ENCODE results near the gene MBOAT2. TPM values are rescaled to one million over a fixed set of nuclear protein-coding genes. Genes with fewer than 3 reads are reported as not detected.
A peak's percentile ranks its signal among the peaks of the same experiment; 100 is the strongest.

The MBOAT2 gene
- total RNA-seq, 1 donor from 2014 or later: 48.5 TPM

DNA sequence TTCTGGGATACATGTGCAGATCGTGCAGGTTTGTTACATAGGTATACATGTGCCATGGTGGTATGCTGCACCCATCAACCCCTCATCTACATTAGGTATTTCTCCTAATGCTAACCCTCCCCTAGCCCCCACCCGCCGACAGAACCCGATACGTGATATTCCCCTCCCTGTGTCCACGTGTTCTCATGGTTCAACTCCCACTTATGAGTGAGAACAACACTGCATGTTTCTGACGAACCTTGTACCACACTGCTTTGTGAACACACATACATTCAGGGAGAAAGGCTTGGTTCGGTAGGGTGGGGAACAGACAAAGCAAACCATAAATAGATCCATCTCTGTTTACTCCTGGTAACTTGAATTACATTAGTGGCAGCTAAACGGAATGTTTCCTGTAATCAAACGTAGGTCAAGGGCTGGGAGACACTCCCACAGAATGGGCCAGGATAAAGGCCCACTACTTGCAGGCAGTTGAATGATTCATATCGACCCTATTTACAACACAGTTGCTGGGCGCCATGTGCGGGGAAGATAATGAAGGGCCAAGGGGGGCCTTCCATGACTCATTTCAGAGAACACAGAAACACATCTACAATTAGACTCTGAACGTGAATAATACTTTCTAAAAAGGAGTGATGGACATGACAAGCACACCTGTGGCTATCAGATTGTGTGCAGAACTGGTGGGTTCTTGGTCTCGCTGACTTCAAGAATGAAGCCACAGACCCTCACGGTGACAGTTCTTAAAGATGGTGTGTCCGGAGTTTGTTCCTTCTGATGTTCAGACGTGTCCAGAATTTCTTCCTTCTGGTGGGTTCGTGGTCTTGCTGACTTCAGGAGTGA lies 109.3 kb downstream of the MBOAT2 start:
- no peak for DNase-seq

DNA sequence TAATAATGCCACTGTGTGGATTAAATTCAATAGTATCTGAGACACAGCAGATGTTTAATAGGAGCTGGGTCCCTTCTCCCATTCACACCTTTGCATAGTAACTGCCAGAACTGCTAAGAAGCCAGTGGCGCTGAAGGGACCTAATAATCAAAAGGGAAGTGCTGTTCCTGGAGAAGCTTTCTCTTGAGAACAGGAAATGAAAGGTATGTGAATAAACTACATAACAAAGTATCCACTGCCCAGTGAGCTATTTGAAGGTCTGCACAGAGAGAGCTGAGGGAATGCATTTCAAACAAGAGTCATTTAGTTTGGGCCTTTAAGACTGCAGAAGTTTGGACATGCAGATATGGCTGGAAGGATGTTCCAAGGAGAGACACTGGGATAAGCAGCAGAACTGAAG lies 110.0 kb downstream of the MBOAT2 start:
- DNase-seq: no peak

DNA sequence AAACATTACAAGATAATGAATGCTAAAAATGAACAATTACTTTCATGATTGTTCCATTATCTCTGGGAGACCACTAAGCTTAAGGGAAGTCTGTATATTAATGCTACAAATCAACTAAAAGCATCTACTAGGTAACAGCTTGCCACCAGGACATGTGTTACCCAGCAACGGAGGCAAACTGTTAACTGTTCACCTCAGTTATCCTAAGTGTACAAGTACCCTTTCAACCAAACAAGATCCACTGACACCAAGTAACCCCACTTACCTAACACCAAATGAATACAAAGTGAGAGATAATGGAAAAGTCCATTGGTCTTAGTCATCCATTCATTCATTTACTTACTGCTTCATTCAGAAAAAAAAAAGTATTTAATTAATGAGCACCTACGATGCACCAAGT lies 111.4 kb downstream of the MBOAT2 start:
- DNase-seq: no peak

DNA sequence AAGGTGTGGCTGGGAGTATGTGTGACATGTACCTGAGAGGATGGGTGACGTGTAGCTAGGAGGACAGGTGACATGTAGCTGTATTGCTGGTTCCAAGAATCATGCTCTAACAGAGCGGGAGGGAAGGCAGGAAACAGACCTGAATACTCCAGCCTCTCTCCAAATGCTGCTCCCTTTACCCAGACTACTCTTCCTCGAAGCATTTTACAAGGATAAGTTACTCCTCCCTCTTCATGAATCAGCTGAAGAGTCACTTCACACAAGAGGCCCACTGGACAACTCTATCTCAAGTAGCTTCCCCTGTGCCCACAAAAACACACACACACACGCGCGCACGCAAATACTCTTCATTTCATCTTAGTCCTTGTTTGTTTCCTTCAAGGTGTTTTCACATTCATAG lies 113.5 kb downstream of the MBOAT2 start:
- no peak for DNase-seq

DNA sequence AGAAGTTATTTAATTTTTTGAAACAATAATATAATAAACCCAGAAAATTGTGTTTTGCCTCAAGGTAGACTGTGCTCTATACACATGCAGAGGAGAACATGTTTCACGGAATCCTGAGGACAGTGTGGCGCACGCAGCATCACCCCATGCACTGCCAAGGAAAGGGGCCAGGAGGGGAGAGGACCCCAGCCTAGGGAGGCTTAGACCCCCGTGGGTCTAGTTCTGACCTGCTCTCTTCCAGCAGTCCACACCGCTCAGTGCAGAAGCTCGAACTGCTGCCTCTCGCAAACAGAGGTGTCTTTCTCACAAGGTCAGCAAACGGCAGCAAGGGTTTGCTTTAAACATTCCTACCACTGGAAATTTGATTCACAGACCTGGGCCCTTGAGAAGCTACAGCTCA lies 114.5 kb downstream of the MBOAT2 start:
- DNase-seq: no peak

DNA sequence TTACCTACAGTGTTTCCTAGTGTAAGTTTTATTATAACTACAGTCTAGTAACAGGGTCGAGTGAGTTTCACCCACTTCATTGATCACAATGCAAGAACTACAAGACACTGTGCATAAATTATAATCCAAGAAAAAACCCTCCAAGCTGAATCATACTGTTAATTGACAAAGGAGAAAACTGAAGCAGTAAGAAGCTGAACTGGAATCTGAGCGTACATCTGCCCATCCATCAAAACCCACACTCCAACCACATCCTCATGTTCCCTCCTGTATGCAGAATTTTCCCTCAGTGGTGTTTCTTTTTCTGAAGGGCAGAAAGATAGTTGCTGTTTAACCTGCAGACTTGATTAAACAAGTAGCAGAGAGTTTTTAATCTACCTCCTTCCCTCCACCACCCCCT lies 116.6 kb downstream of the MBOAT2 start:
- DNase-seq: no peak

DNA sequence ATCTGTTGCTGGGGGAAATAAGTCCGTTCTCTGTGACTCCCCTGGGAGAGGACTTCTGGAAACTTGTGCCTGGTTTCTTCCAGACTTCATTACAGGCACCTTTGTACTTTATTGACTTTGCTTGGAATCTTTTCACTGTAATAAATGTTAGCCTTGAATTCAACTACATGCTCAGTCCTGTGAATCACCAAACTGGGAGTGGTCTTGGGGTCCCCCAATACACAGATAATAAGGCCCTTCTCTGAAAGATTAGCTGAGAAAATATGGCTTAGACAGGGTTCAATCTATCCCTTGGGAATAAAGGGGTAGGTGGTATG lies 117.3 kb downstream of the MBOAT2 start:
- no peak for DNase-seq

DNA sequence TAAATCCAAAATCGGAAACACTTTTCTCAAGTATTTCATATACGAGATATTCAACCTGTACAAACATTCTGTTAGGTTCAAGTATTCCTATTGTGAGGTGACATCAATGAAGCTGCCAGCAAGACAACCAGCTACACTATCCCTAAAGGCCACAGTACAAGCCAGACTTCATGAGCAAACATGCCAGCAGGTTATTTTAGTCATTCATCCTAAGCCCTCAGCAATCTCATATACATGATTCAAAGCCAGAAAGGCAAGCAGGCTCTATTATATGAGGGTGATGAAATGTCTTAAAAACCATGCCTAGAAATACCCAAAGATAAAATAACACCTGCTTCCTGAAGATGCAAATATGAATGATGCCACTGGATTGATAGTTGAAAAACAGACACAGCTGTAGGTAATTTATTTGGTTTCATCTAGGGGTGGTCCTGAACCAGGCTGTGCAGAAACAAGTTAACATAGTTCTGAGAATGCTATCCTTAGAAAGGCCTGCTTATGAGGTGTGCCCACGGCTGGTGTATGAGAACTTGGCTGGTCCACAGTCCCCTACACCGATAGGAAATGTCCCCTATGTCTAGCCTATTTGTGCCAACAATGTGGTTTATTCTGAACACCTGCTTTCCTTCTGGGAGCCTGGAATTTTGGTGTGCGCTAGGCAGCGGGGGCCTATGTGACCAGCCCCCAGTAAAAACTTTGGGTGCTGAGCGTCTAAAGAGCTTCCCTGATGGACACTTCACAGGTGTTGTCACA lies 117.9 kb downstream of the MBOAT2 start:
- peak; percentile 35 for DNase-seq

DNA sequence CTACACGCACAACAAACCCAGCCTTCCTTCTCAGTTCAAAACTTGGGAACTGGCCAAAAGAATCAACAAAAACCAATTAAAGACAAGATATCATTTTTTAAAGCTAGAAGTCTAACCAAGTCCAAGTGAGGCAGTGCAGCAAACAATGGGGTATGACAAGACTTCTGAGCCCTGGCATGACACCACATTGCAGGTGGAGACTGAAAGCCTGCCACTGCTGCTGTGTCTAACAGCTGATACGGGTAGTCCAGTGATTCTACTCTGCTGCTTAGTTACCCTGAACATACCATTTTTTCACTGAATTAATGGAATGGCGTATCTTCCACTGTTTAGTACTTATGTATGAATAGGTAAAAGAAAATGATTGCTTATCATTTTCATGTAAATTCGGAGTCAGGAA lies 118.7 kb downstream of the MBOAT2 start:
- peak; percentile 45 for DNase-seq

DNA sequence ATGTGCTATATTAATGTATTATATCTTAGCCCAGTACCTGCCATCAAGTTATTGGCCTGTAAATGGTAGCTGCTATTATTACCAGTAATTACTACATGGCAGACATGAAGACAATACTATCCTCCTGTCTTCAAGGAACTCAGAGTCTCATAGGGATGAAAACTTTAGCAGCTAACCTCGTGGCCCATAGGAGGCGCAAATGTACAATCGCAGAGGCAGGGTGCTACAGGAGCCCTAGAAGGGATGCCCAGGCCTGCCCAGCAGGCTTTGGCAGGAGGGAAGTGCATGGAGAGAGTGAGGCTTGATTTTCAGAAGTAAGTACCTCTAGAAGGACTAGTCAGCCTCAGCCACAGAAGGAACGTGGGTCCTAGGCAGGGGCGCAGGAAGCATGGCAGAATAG lies 121.4 kb downstream of the MBOAT2 start:
- DNase-seq: no peak

DNA sequence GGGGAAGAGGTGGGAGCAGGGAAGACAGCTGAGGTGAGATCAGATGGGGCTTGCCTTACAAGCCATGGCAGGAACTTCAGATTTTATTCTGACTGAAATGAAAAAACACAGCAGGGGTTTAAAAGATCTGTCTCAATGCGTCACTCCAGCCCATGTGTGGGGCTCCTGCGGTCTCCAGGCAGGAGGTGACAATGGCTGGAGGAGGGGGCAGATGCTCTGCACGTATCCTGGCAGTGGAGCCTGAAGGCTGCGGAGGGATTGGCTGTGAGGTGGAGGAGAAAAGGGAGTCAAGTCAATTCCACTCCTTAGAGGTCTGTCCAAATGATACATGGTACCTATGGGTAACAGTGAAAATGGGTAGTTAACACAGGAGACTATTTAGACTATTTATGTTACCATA lies 125.6 kb downstream of the MBOAT2 start:
- no peak for DNase-seq

DNA sequence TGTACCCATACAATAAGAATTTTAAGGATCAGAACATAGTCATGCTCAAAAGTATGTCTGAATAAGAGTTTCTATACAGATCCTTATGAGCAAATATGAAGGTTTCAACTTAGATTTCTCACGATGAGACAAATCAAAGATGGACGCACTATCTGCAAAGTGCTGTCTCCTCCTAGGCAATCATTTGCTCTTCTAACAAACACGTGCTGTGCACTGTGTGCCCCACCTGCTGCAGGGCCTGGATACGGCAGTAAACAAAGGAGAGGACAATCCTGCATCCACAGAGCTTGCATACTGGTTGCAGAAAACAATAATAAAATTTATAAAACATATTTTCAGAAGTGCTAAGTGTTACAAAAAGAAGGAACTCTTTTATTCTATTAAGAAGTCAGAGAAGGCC lies 126.2 kb downstream of the MBOAT2 start:
- no peak for DNase-seq

DNA sequence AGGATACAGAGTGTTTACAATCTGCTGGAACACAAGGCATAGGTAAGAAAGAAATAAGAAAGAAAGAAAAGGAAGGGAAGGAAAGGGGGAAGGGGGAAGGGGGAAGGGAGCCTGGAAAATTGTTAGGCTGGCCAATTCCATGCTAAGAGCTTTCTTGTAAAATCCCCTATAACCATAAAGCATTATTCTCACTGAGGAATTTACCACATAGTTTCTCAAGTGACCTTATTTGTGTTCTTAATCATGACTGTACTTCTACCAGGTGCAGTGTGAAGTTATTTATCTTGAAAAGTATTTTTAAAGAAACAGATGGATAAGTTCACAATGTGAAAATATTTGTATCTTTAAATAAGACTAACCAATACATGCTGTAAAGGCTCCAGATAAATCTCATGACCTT lies 126.9 kb downstream of the MBOAT2 start:
- DNase-seq: no peak

DNA sequence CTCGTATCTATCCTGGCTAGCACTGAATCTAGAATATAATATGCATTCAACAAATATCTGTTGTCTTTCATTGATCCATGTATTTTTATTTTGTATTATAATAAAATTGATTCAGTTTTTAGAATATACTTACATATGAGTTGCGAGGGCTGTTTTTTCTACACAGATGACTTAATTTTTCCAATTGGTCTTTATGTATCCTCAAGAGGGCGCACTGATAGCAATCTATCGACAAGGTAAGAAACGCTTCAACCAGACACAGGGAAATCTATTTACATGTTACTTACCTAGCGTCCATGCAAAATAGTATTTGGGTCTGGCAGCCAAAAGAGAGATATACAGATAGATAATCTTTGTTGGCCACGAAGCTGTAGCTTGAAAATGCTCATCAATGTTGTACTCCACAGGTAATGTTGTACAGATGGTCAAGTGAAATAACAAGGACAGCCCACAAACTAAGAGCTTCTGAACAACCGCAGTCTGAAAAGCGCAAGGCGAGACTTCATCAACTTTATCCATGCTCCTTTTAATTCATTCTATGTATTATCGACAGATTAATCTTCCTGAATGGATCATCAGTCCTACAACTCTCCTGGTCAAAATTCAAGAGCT lies 130.6 kb downstream of the MBOAT2 start:
- DNase-seq: peak; percentile 68

DNA sequence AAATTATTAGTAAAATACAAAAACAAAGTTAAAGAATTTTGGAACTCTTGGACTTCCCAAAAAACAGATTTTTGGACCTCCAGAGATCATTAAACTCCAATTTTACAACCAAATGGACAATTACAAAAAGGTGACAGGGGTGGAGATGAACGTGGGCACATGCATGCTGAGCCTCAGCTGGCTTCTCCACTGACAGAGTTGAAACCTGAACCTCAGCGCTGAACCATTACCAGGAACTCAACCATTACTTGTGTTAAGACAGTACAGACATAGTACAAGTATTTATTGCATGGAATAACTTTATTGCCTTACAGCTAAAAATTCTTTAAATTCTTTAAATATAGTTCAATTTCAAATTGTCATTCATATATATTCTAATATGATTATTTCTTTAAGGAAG lies 133.0 kb downstream of the MBOAT2 start:
- peak; percentile 43 for DNase-seq

DNA sequence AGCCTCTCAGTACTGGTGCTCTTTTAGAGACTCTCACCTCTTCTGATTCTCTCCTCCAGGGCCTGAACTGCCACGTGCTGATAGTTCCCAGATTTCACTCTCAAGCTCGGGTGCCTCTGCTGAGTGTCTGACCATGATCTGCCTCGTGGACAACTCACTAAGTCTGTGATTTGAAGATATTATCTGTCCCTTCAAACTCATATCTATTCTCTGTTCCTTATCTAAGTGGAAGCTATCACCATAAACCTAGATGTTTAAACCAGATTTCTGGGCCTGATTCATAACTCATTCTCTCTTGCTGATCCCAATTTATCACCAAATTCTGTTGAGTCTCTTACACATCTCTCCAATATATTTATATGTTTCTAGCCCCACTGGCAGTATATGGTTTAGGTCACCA lies 136.1 kb downstream of the MBOAT2 start:
- no peak for DNase-seq

DNA sequence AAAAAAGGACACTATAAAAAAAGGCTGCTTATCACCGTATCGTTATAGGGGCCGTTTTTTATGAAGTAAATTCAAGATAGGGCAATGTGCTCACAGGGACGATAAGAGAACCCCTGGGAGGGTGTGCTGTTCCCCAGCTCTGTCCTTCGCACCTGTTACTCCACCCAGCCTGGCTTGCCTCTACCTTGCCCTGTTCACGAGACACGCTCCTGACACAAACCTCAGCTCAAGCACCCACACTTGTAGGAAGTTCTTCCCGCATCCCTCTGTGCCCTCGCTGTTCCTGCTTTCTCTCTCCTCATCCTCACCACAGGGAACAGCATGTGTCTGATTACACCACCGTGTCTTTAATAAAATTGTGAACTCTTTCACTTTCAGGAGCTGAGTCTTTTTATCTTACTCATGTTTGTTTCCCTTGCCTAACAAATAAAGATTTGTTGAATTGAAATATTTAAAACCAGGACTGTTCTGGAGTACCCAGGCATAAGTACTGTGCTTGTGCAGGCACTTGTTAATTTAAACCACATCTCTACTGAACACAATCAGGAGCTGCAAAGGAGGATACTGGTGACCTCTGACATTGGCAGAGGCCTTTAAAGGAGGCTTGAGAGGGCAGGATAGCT lies 140.0 kb downstream of the MBOAT2 start:
- DNase-seq: no peak

DNA sequence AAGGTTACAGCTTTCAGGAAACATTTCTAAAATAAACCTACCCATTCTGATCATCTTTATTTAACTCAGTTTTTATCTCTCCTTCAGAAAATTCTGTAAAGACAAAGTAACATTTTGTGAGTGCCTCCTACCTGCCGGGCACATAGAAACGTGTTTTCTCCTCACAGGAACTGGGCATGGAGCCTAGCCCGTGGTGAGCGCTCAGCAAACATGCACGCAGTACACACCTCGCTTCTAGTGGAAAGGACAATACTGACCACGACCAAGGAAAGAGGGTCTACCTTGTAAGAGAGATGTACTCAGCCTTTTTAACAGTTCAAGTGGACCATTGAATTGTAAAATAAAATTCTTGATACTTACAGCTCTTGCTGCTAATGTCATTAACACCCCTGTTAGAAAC lies 141.3 kb downstream of the MBOAT2 start:
- no peak for DNase-seq

DNA sequence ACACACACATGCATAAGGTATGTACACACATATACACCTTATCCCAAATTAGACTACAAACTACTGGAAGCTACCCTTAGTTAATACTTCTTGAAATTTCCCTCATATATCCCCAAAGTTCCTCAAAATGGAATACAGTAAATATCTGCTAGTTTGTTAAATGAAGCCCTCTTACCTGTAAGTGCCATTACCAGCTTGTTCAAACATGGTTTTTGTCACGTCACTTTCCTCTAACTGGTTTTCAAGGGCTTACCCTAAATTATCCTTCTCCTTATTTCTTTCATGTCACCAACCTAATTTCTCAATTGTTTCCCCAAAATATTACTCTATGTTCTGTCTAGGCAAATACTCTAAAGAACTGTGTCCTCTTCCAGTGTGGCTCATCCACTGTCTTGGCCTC lies 141.7 kb downstream of the MBOAT2 start:
- DNase-seq: no peak

DNA sequence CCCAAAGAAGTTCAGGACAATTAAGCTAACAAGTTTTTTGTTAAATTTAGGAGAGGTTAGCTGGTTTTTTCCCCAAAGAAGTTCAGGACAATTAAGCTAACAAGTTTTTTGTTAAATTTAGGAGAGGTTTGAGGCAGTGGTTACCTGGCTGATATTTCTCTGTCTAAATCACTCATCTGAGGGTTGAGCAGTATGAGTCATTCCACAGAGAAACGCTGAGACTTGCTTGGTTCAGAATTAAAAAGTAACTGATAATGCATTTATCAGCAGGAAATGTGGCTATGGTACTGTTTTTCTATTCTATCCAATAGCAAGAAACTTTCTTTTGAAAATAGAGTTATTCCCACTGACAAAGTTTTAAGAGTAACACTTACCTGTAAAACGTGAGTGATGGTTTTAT lies 143.2 kb downstream of the MBOAT2 start:
- DNase-seq: no peak

DNA sequence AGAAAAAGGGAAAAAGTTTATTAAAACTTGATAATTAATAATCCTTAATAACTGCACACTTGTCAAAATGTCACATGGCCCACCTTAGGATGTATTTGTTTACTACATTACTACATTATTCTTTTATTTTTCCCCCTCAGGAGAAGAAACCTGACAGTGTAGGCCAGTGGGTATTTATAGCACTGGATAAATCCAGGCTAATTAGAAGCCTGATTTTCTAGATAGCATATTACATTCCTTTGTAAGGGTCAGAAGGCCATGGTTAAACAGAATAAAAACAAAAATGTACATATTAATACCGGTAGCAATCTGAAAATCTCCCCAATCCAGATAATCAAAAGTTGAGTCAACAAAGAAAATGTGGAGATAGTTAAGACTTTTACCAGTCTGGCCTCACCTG lies 144.6 kb downstream of the MBOAT2 start:
- no peak for DNase-seq

DNA sequence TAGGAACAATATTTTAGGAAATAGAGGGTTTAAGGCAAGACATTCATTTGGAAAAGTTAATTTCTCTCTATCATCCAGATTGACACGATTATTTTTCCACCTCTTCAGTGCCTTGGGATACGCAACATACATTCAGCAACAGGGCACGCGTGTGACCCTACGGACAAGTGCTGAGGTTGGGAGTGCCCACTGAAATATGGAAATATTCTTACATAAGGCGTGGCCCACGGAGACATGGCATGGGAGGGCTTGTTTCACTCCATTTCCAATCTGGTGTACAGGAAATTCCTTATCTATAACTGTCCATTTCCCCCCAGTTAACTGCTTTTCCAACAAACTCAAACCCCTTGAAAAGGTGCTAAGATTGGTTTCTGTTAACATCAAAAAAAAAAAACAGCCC lies 145.2 kb downstream of the MBOAT2 start:
- DNase-seq: no peak

DNA sequence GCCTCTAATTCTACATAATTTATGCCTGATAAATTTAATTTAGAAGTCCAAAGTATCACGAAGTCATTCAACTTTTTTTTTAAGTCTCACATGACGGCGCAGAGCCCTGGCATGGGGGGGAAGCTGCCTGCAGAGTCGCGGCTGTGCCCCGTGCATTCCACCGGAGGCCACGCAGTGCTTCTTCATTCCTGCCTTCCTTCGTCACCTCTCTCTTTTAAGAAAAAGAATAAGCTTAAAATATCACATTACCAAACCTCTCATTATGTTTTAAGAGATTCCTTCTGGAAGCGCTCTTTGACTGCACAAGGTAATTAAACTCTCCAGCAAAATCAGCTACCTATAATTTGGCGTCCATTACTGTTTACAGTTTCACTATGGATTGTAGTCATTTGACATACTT lies 145.8 kb downstream of the MBOAT2 start:
- DNase-seq: peak; percentile 59

Measured in tongue (tissue), 2 donors.